Hepatocyte (in vitro differentiated cells): ENCODE measurements around the gene FBXO36. TPM values are rescaled to one million over a fixed set of nuclear protein-coding genes. Genes with fewer than 3 reads are reported as not detected.

Source experiments
- DNase-seq: peaks from one replicate; pipeline ENCODE4 v3.0.0-alpha.2; 2016; ENCODE audit warnings: low spot score
- H2AFZ ChIP-seq: fragments of 200-600 bp; sonication (generic); 2 replicates; pipeline ENCODE4 v1.6.0; 2016; ENCODE audit warnings: antibody characterized with exemption, mild to moderate bottlenecking
- H3K27ac ChIP-seq: fragments of 200-600 bp; sonication (generic); 2 replicates; pipeline ENCODE4 v1.5.1; 2016; ENCODE audit warnings: mild to moderate bottlenecking
- H3K27me3 ChIP-seq: fragments of 200-600 bp; sonication (generic); 2 replicates; pipeline ENCODE4 v1.6.1; 2016
- H3K36me3 ChIP-seq: fragments of 200-600 bp; sonication (generic); replicated peaks from 2 replicates; pipeline ENCODE4 v1.5.1; 2016; ENCODE audit warnings: low read depth; ENCODE audit not compliant: insufficient read depth
- H3K4me1 ChIP-seq: fragments of 200-600 bp; sonication (generic); 2 replicates; pipeline ENCODE4 v1.5.1; 2016; ENCODE audit warnings: mild to moderate bottlenecking, moderate library complexity; ENCODE audit not compliant: insufficient read depth
- H3K4me2 ChIP-seq: fragments of 200-600 bp; sonication (generic); 2 replicates; pipeline ENCODE4 v1.6.0; 2016
- H3K4me3 ChIP-seq: fragments of 200-600 bp; sonication (generic); 2 replicates; pipeline ENCODE4 v1.5.1; 2016; ENCODE audit warnings: mild to moderate bottlenecking
- H3K79me2 ChIP-seq: fragments of 200-600 bp; sonication (generic); 2 replicates; pipeline ENCODE4 v1.6.0; 2017; ENCODE audit warnings: mild to moderate bottlenecking
- H3K9me2 ChIP-seq: fragments of 200-600 bp; sonication (generic); replicated peaks from 2 replicates; pipeline ENCODE4 v1.6.0; 2017; ENCODE audit warnings: mild to moderate bottlenecking; ENCODE audit not compliant: insufficient read depth
- H3K9me3 ChIP-seq: fragments of 200-600 bp; sonication (generic); 2 replicates; pipeline ENCODE4 v1.5.1; 2016; ENCODE audit warnings: low read depth, mild to moderate bottlenecking
- H4K20me1 ChIP-seq: fragments of 200-600 bp; sonication (generic); 2 replicates; pipeline ENCODE4 v1.6.0; 2016; ENCODE audit warnings: mild to moderate bottlenecking; ENCODE audit not compliant: insufficient read depth, poor library complexity, severe bottlenecking
- EZH2 ChIP-seq: fragments of 200-600 bp; sonication (generic); IDR thresholded peaks from 2 replicates; pipeline ENCODE4 v1.6.1; 2016; ENCODE audit warnings: antibody characterized with exemption, mild to moderate bottlenecking, borderline replicate concordance
- EZH2phosphoT487 ChIP-seq: fragments of 200-600 bp; sonication (generic); IDR thresholded peaks from one replicate; pipeline ENCODE4 v1.6.1; 2018; ENCODE audit warnings: antibody characterized with exemption, mild to moderate bottlenecking, low read depth, moderate library complexity; ENCODE audit not compliant: unreplicated experiment, severe bottlenecking
- WGBS: methylation state at CpG from one replicate; pipeline ENCODE4 v1.1.6; 2016; ENCODE audit warnings: low lambda C conversion rate; ENCODE audit errors: missing lambda C conversion rate; 5-methylcytosine and 5-hydroxymethylcytosine counted together
- polyA plus RNA-seq: library from polyadenylated mRNA; unstranded; fragments of >200 nt; fragmentation: Nextera tagmentation; extraction: Ambion mirVana; gene quantifications from 2 replicates; pipeline ENCODE4 v1.2.1, GENCODE V29; 2016
- total RNA-seq: library from RNA; depleted of rRNA; stranded (reverse); fragments of >200 nt; gene quantifications from 2 replicates; pipeline ENCODE4 v1.2.3, GENCODE V29; 2014
- TF ChIP-seq, protein P1 (sequence below): fragments of 200-600 bp; sonication (generic); IDR thresholded peaks from 2 replicates; pipeline ENCODE4 v1.5.1; 2016; ENCODE audit warnings: antibody characterized with exemption, mild to moderate bottlenecking; ENCODE audit not compliant: poor library complexity

The FBXO36 gene
- total and polyA plus RNA-seq, 2 experiments from 2014 or later: 2.6 to 6.1 TPM

DNA sequence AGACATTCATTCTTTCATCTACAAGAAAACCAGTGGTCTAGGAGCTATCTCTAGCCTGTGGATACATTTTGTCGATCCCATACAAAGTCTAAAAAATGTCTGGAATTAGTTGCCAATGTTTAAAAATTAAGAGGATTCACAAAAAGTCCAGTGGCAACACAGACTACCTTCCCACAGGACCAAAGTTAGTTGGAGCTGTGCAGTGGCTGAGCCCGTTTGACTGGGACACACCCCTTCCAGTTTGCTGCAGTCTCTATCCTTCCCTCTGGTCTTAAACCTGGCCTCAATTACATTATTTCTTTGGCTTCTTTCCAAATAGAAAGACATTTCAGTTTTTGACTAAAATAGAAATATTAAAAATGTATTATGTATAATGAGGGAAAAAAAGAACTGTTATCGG is 127.8 kb downstream of the FBXO36 start:
- H2AFZ ChIP-seq: no peak overlapping the region
- no peak overlapping the region for H3K4me3 ChIP-seq
- no peaks in the 10 kb centered on the region for H3K27me3 ChIP-seq
- no peak for DNase-seq
- no peaks in the 10 kb centered on the region for H3K9me3 ChIP-seq
- no peaks in the 10 kb centered on the region for H3K4me1 ChIP-seq
- TF ChIP-seq EZH2phosphoT487 (no peak), EZH2 (no peak)
- TF ChIP-seq, protein P1, sequence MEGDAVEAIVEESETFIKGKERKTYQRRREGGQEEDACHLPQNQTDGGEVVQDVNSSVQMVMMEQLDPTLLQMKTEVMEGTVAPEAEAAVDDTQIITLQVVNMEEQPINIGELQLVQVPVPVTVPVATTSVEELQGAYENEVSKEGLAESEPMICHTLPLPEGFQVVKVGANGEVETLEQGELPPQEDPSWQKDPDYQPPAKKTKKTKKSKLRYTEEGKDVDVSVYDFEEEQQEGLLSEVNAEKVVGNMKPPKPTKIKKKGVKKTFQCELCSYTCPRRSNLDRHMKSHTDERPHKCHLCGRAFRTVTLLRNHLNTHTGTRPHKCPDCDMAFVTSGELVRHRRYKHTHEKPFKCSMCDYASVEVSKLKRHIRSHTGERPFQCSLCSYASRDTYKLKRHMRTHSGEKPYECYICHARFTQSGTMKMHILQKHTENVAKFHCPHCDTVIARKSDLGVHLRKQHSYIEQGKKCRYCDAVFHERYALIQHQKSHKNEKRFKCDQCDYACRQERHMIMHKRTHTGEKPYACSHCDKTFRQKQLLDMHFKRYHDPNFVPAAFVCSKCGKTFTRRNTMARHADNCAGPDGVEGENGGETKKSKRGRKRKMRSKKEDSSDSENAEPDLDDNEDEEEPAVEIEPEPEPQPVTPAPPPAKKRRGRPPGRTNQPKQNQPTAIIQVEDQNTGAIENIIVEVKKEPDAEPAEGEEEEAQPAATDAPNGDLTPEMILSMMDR: no peak
- H4K20me1 ChIP-seq: no peaks in the 10 kb centered on the region
- no peaks in the 10 kb centered on the region for H3K9me2 ChIP-seq
- H3K79me2 ChIP-seq: no peaks in the 10 kb centered on the region
- 75% methylated on average over 3 of the region's 3 CpGs for WGBS
- H3K27ac ChIP-seq: no peak overlapping the region
- no peak overlapping the region for H3K4me2 ChIP-seq
- no peaks in the 10 kb centered on the region for H3K36me3 ChIP-seq

DNA sequence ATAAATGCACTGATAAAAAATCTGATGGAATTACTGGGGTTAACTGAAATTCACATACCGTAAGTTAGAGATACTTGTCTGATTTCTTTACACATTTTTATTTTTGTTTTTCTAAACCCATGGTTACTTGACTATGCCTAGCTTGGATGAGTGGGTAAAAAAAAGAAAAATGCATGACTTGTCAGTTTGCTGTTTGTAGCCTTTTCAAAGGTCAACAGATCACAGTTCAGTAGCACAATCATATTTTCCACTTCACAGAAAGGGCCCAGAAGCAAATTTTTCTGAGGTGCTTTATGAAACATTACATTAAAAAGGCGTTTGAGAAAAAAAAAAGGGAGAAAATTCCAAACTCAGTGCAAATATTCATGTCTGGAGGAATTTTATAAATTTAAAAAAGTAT is 130.0 kb downstream of the FBXO36 start:
- H2AFZ ChIP-seq: no peak overlapping the region
- no peaks in the 10 kb centered on the region for H3K36me3 ChIP-seq
- no peak overlapping the region for H3K4me2 ChIP-seq
- no peak overlapping the region for H3K4me3 ChIP-seq
- H4K20me1 ChIP-seq: no peaks in the 10 kb centered on the region
- 94% methylated on average over 2 of the region's 2 CpGs for WGBS
- TF ChIP-seq EZH2 (no peak), EZH2phosphoT487 (no peak)
- TF ChIP-seq, protein P1: no peak
- no peak overlapping the region for H3K27ac ChIP-seq
- DNase-seq: no peak
- H3K79me2 ChIP-seq: no peaks in the 10 kb centered on the region
- H3K9me2 ChIP-seq: no peaks in the 10 kb centered on the region
- no peaks in the 10 kb centered on the region for H3K4me1 ChIP-seq
- H3K9me3 ChIP-seq: no peaks in the 10 kb centered on the region
- H3K27me3 ChIP-seq: no peaks in the 10 kb centered on the region

DNA sequence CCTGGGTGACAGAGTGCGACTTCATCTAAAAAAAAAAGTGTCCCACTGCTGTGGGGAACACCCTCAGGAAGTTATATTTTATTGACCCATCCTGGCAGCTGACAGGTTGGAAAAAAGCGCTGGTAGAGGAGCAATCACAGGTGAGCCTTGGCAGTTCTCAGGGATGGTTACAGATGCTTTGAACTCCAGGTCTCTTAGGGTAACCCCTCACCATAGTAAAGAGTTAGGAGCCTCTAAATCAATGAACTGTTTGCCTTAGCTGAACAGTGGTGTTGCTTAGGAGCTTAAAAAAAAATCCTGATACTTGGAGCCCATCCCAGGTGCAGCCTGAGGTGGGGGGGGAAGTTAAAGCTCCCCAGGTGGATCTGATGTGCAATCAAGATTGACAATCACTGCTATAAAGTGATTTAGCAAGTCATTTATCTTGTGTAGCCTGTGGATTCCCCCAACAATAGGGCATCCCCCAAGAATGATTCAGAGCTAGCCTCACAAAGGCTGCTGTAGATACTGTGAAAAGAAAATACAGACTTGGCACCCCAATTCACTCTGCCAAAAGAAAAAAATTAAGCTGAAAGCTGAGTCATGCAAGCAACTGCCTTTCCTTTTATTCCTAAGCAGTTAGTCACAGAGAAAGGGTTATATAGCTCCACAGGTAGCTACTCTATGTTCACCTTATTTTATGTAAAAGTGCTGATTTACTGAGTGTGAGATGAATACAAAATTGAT is 131.6 kb downstream of the FBXO36 start:
- H3K4me2 ChIP-seq: no peak overlapping the region
- H3K9me2 ChIP-seq: no peaks in the 10 kb centered on the region
- no peak overlapping the region for H3K27ac ChIP-seq
- no peaks in the 10 kb centered on the region for H4K20me1 ChIP-seq
- no peaks in the 10 kb centered on the region for H3K79me2 ChIP-seq
- H3K9me3 ChIP-seq: no peaks in the 10 kb centered on the region
- DNase-seq: no peak
- no peak overlapping the region for H2AFZ ChIP-seq
- TF ChIP-seq EZH2 (no peak), EZH2phosphoT487 (no peak)
- TF ChIP-seq, protein P1: no peak
- H3K4me3 ChIP-seq: no peak overlapping the region
- no peaks in the 10 kb centered on the region for H3K4me1 ChIP-seq
- 93% methylated on average over 2 of the region's 2 CpGs for WGBS
- H3K27me3 ChIP-seq: no peaks in the 10 kb centered on the region
- H3K36me3 ChIP-seq: no peaks in the 10 kb centered on the region
